T-helper 1 cell treated with Interleukin-12 subunit alpha and Interleukin-12 subunit beta and Interleukin-4 antibody, amounts not matched to agents 30 μg/mL and 1 μg/mL, for 36 hours (primary cell): ENCODE data around the gene RBM33.

ENCODE experiments used
- H3K27ac Mint-ChIP-seq: one replicate; pipeline ENCODE4 v1.8.0; 2021; ENCODE audit warnings: mild to moderate bottlenecking, mixed read lengths
- H3K27me3 Mint-ChIP-seq: one replicate; pipeline ENCODE4 v1.8.0; 2021; ENCODE audit warnings: low read depth, mixed read lengths
- H3K36me3 Mint-ChIP-seq: one replicate; pipeline ENCODE4 v1.8.0; 2021; ENCODE audit warnings: low read depth, mixed read lengths
- H3K4me1 Mint-ChIP-seq: one replicate; pipeline ENCODE4 v1.8.0; 2021; ENCODE audit warnings: low read depth, mixed read lengths
- H3K4me3 Mint-ChIP-seq: one replicate; pipeline ENCODE4 v1.8.0; 2021; ENCODE audit warnings: mild to moderate bottlenecking, moderate library complexity, mixed read lengths
- H3K9me3 Mint-ChIP-seq: one replicate; pipeline ENCODE4 v1.8.0; 2021; ENCODE audit warnings: mixed read lengths

Gene RBM33

DNA sequence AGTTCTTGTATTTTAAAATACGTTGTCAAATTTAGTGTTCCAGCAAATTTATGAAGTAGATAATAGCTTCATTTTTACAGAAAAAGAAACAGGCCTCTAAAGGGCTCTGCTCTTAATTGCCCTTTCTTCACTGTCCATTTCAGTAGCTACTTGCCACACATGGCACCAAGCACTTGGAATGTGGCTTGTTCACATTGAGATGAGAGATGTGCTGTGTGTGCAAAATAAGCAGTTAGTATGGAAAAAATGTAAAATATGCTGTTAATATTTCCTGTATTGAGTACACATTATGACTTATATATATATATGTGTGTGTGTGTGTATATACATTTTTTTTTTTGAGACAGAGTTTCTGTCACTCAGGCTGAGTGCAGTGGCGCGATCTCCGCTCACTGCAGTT lies 19.5 kb downstream of the RBM33 start:
- Mint-ChIP-seq H3K9me3 (no peaks in the 10 kb centered on the region), H3K4me1 (peaks cover 40% of the 10 kb centered on the region), H3K27ac (no peak overlapping the region), H3K4me3 (no peak overlapping the region), H3K27me3 (no peaks in the 10 kb centered on the region), H3K36me3 (peaks cover 18% of the 10 kb centered on the region)

GRCh38 chr7:155665079-155665956 lies 20.9 kb downstream of the RBM33 start:
- Mint-ChIP-seq H3K27me3 (no peaks in the 10 kb centered on the region), H3K27ac (no peak overlapping the region), H3K36me3 (peaks cover 10% of the 10 kb centered on the region), H3K4me1 (peaks cover 37% of the 10 kb centered on the region), H3K9me3 (no peaks in the 10 kb centered on the region), H3K4me3 (no peak overlapping the region)

DNA sequence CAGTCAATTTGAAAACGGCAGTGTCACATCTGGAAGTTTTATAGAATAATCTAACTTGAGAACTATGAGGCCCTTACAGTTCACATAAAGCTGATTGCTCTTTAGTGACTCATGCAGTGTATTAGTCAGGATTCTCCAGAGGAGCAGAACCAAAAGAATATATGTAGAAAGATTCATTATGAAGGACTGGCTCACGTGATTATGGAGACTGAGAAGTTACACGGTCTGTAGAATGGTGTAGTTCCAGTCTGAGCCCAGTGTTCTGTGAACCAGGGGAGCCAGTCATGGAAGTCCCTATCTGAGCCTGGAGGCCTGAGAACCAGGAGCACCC lies 21.5 kb downstream of the RBM33 start:
- H3K9me3 Mint-ChIP-seq: no peaks in the 10 kb centered on the region

GRCh38 chr7:155667241-155667829 lies 22.9 kb downstream of the RBM33 start:
- Mint-ChIP-seq H3K4me1 (peaks cover 36% of the 10 kb centered on the region), H3K27ac (no peak overlapping the region)

More for the DNA sequence above, 21.5 kb downstream of the RBM33 start:
- Mint-ChIP-seq H3K27ac (no peak overlapping the region), H3K27me3 (no peaks in the 10 kb centered on the region), H3K4me3 (no peak overlapping the region), H3K36me3 (peaks cover 6% of the 10 kb centered on the region), H3K4me1 (peaks cover 36% of the 10 kb centered on the region)

GRCh38 chr7:155669717-155670505 lies 25.4 kb downstream of the RBM33 start:
- Mint-ChIP-seq H3K4me1 (peaks cover 28% of the 10 kb centered on the region), H3K27me3 (no peaks in the 10 kb centered on the region), H3K4me3 (no peak overlapping the region), H3K27ac (no peak overlapping the region), H3K36me3 (peaks cover 7% of the 10 kb centered on the region), H3K9me3 (no peaks in the 10 kb centered on the region)

More at GRCh38 chr7:155667241-155667829, 22.9 kb downstream of the RBM33 start:
- Mint-ChIP-seq H3K36me3 (peaks cover 6% of the 10 kb centered on the region), H3K9me3 (no peaks in the 10 kb centered on the region), H3K27me3 (no peaks in the 10 kb centered on the region), H3K4me3 (no peak overlapping the region)

DNA sequence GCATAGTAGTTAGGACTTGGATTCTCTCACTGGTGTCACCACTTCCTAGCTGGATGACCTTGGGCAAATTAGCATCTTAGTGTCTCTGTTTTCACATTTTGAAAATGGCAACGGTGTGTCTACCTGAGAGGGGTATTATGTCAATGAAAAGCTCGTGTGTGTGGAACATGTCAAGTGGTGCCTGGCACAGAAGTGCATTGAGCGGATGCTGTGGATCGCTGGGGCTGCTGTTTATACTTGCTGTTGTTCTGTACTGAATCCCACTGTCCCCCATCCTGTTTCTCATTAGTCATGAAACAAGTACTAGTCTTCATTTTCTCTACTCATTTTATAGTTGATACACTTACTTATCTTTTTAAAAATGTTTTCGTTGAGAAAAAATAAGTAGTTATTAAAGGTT lies 26.1 kb downstream of the RBM33 start:
- no peaks in the 10 kb centered on the region for H3K9me3 Mint-ChIP-seq
- H3K4me1 Mint-ChIP-seq: peaks cover 23% of the 10 kb centered on the region
- H3K36me3 Mint-ChIP-seq: peaks cover 3% of the 10 kb centered on the region
- H3K27ac Mint-ChIP-seq: no peak overlapping the region
- no peaks in the 10 kb centered on the region for H3K27me3 Mint-ChIP-seq
- no peak overlapping the region for H3K4me3 Mint-ChIP-seq

DNA sequence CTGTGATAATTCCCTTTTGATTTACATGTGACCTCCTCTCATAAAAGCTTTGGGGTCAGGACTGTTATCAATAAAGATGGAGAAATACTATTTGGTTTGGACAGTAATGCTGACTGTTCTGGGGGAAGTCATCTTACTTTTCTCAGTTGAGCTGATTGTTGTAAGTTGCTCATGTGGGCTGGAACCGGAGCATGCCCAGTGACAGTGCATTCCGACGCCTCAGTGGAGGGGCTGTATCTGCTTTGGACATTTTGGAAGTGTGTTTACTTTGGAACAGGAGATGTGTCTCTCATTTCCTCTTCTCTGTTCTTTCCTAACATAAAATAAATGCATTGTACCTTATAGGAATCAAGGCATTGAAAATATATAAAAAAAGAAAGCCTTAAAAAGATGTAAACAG lies 30.1 kb downstream of the RBM33 start:
- H3K9me3 Mint-ChIP-seq: no peaks in the 10 kb centered on the region
- H3K4me1 Mint-ChIP-seq: peaks cover 8% of the 10 kb centered on the region
- no peak overlapping the region for H3K4me3 Mint-ChIP-seq
- H3K27ac Mint-ChIP-seq: no peak overlapping the region
- H3K27me3 Mint-ChIP-seq: no peaks in the 10 kb centered on the region
- peaks cover 1% of the 10 kb centered on the region for H3K36me3 Mint-ChIP-seq

DNA sequence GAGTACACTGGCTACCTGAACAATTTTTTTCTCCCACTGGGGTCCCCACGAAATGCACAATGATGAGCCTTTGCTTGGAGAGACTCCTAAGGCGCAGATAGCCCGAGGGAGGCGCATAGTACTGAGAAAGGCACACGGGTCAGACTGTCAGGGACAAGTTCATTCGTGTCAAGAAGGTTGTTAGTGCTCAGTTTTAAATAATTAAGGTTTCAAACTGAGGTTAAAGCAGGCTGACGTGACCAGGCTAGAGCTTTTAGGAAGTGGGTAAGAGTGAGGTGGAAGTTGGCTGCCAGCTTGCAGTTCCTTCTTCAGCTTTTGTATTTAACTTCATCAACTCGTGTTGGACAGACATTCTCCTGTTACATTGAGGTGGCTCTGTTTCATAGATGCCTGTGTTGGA lies 31.6 kb downstream of the RBM33 start:
- Mint-ChIP-seq H3K9me3 (no peaks in the 10 kb centered on the region), H3K36me3 (peaks cover 11% of the 10 kb centered on the region), H3K27me3 (no peaks in the 10 kb centered on the region), H3K4me1 (no peaks in the 10 kb centered on the region), H3K4me3 (no peak overlapping the region), H3K27ac (no peak overlapping the region)

DNA sequence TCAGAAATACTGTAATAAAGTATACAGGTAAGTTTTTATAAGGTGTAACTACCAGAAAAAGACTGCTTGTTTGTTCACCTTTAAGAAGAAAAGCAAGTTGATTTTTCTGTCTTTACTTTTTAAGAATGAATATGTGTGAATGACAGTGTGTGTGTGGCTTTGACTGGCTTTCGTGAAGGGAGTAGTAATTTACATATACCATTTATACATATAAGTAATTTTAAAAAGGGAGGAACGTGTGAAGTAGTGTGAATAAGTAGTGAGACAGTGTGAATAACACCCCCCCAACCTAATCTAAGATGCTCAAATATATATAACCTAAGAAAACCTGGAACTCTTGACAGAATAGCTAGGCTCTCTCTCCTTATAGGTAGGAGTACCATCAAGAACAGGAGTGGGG lies 33.2 kb downstream of the RBM33 start:
- no peaks in the 10 kb centered on the region for H3K9me3 Mint-ChIP-seq
- H3K27me3 Mint-ChIP-seq: no peaks in the 10 kb centered on the region
- H3K4me1 Mint-ChIP-seq: peaks cover 5% of the 10 kb centered on the region
- peaks cover 23% of the 10 kb centered on the region for H3K36me3 Mint-ChIP-seq
- no peak overlapping the region for H3K4me3 Mint-ChIP-seq
- no peak overlapping the region for H3K27ac Mint-ChIP-seq

DNA sequence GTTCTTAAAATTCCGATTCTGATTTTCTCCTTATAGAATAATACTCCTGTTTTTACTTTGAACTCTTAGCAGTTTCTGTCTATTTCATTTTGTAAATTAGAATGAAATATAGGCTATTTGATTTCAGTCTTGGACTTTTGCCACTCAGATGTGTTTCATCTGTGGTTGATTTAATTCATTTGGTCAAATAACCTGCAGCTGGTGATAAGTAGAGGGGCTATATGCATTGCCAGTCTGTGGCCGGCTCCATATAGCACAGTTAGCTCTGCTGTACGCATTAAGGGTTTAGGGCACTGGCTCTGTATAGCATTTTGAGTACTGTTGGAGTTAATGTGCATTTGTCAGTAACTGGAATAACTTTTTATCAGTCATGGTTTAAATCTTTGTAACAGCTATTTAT lies 35.7 kb downstream of the RBM33 start:
- Mint-ChIP-seq H3K9me3 (no peaks in the 10 kb centered on the region), H3K36me3 (peaks cover 23% of the 10 kb centered on the region), H3K4me3 (no peak overlapping the region), H3K4me1 (peaks cover 14% of the 10 kb centered on the region), H3K27me3 (no peaks in the 10 kb centered on the region), H3K27ac (no peak overlapping the region)

DNA sequence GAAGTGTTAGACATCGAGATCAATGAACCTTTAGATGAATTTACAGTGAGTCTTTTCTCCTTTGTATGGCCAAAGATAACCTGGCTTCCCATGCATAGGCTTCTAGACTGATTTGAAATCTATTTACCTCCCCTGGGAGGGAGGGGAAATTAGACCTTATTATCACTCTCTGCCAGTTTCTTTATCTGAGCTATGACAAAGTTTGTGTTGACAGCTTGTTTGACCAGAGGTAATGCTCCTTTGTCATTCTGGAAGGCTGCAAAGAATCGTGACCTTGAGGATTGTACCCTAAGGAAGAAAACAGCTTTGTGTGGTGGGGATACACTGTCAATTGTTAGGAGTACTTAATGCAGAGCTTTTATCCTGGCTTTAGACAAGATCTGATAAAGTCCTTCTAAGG lies 36.4 kb downstream of the RBM33 start:
- H3K27me3 Mint-ChIP-seq: no peaks in the 10 kb centered on the region
- H3K9me3 Mint-ChIP-seq: no peaks in the 10 kb centered on the region
- H3K4me3 Mint-ChIP-seq: no peak overlapping the region
- H3K4me1 Mint-ChIP-seq: peaks cover 22% of the 10 kb centered on the region
- no peak overlapping the region for H3K27ac Mint-ChIP-seq
- peaks cover 28% of the 10 kb centered on the region for H3K36me3 Mint-ChIP-seq

DNA sequence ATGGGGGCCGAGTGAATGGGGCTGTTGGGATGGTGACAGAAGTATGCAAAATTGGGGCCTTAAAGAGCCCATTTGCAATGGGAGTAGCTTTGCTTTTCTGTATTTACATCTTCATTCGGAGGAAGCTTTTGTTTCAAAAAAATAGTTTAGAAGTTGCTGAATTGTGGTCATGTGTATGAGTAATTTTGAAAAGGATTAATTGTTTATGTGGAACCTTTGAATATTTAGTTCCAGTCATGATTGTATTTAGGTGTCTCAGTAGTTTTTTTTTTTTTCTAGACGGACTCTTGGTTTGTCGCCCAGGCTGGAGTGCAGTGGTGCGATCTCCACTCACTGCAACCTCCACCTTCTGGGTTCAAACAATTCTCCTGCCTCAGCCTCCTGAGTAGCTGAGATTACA lies 37.2 kb downstream of the RBM33 start:
- Mint-ChIP-seq H3K9me3 (no peaks in the 10 kb centered on the region), H3K4me3 (no peak overlapping the region), H3K36me3 (peaks cover 32% of the 10 kb centered on the region)

GRCh38 chr7:155682484-155682883 lies 38.0 kb downstream of the RBM33 start:
- Mint-ChIP-seq H3K4me3 (no peak overlapping the region), H3K36me3 (peaks cover 36% of the 10 kb centered on the region), H3K27ac (no peak overlapping the region), H3K9me3 (no peaks in the 10 kb centered on the region), H3K4me1 (peaks cover 25% of the 10 kb centered on the region), H3K27me3 (no peaks in the 10 kb centered on the region)

More for the DNA sequence above, 37.2 kb downstream of the RBM33 start:
- H3K27me3 Mint-ChIP-seq: no peaks in the 10 kb centered on the region
- H3K27ac Mint-ChIP-seq: no peak overlapping the region
- peaks cover 25% of the 10 kb centered on the region for H3K4me1 Mint-ChIP-seq

GRCh38 chr7:155683098-155683497 lies 38.6 kb downstream of the RBM33 start:
- H3K4me1 Mint-ChIP-seq: peaks cover 25% of the 10 kb centered on the region

GRCh38 chr7:155683714-155684113 lies 39.3 kb downstream of the RBM33 start:
- no peaks in the 10 kb centered on the region for H3K9me3 Mint-ChIP-seq
- H3K36me3 Mint-ChIP-seq: peaks cover 45% of the 10 kb centered on the region
- H3K4me1 Mint-ChIP-seq: peaks cover 25% of the 10 kb centered on the region
- H3K27ac Mint-ChIP-seq: no peak overlapping the region
- H3K4me3 Mint-ChIP-seq: no peak overlapping the region
- no peaks in the 10 kb centered on the region for H3K27me3 Mint-ChIP-seq

More at GRCh38 chr7:155683098-155683497, 38.6 kb downstream of the RBM33 start:
- Mint-ChIP-seq H3K27ac (no peak overlapping the region), H3K27me3 (no peaks in the 10 kb centered on the region), H3K36me3 (peaks cover 39% of the 10 kb centered on the region), H3K9me3 (no peaks in the 10 kb centered on the region), H3K4me3 (no peak overlapping the region)
